Measurements from ENCODE around the gene SLC4A11.
A peak's percentile ranks its signal among the peaks of the same experiment; 100 is the strongest.

The SLC4A11 gene

GRCh38 chr20:3239026-3239866 lies at the start of gene SLC4A11:
SLC4A11 (minus strand) TSS chr20:3239190; CDS start chr20:3239137, 53 bp downstream.
- peak; percentile 37 for DNase-seq

GRCh38 chr20:3283222-3283820 lies 44.3 kb upstream of the SLC4A11 start:
- no peak for DNase-seq

GRCh38 chr20:3282271-3283221 lies 43.6 kb upstream of the SLC4A11 start:
- DNase-seq: no peak

DNA sequence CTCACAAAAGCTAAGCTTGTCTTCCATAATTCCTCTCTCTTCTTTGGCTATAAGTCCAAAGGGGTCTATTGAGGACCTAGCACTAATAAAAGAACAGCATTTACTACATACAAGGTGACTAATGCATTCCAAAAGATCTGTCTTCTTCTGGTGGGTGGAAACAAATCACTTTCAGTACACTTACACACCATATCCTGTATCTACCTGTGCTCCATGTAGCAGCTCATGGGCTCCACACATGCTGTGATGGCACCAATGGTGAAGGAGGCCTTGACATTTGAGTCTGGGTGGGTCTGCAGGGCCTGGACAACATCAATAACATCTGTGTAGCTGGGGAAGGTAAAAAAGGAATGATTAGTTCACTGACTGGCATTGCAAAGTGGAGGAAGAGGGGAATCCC lies 42.4 kb upstream of the SLC4A11 start:
- DNase-seq: no peak

- no peak for DNase-seq
These were observed 40.8 kb upstream of the SLC4A11 start for GRCh38 chr20:3279761-3280160.

DNA sequence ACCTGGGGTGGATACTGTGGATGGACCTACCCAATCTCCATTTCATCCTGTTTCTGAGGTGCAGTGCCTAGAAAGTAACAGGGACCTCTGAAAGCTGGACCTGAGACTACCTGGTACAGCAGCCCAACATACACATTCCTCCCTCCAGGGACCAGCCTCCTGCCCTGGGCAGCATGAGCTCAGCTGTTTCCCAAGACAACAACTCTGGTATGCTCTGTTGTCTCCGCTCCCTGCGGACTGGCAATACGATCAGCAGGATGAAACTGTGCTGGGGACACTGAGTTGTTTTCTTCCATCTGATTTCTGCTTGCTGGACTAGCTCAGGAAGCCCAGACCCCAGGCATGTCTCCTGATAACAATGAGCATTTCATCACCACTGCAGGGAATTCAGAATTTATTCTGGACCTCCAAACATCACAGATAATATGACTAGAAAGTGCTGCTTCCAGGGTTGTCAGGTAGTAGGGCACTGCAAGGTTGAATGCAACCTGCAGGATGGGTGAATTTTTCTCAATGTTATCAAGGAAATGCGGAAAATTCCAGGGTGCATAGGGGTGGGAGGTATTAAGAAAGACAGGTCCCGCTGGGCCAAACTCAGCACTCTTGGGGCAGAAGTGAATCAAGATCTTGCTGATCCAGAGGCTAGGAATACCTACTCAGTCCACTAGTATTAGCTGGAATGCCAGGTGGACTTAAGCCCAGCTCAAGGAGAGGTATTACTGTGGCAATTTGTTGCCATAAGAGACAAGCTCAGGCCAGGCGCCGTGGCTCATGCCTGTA lies 38.9 kb upstream of the SLC4A11 start:
- DNase-seq: no peak

GRCh38 chr20:3276680-3277015 lies 37.7 kb upstream of the SLC4A11 start:
- DNase-seq: no peak

DNA sequence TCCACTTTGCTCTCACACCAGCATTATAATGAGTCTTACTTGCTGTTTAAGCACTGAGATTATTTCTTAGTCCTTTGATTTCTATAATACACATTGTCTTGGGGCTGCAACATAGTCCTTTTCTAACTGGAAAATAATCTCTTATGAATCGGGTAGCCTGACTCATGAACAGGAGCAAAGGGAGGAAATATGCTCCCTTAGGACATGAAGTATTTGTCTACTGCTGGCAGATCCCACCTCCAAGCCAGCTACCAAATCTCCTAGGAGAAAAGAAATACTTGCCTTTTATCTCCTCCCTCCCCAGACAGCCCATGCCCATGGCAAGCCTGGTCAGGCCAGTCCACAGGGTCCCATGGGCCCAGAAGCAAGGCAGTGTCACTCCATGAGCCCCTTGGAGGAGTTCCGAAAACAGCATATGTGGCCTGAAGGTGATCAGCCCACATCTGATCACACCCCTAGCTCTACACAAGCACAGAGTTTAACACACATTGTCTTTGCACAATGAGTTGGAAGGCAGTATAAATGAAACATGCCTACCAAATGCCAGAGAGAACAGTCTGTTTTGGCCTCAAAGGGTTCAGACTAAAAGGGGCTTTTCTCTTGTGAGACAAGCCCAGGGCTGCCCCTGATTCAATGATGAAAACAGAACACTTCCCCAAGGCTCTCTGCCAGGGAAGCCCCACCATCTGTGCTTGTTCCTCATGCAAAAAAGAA lies 37.1 kb upstream of the SLC4A11 start:
- DNase-seq: no peak

- no peak for DNase-seq
These were observed 36.3 kb upstream of the SLC4A11 start for GRCh38 chr20:3275064-3275935.

- no peak for DNase-seq
These were observed 34.4 kb upstream of the SLC4A11 start for GRCh38 chr20:3273371-3273770.

- DNase-seq: no peak
These were observed 31.1 kb upstream of the SLC4A11 start for GRCh38 chr20:3270051-3270450.

GRCh38 chr20:3262566-3262965 lies 23.6 kb upstream of the SLC4A11 start:
- DNase-seq: no peak

DNA sequence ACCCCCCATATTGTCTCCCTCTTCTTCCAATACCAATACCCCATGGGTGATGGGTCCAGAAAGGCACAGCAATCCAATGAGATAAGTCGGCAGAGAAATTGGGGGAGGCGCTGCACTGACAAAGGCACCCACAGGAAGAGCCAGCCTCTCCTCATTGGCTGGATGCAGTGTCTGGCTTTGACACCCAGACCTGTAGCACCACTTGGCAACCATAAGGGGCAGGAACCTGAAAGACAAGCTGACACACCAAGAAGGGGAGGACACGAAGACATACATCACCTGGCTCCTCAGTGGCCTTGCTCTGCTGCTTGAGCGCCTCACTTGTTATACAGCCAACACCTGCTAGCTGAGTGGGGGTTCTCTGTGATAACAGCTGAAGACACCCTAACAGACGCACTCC lies 19.4 kb upstream of the SLC4A11 start:
- DNase-seq: no peak

GRCh38 chr20:3255728-3256127 lies 16.7 kb upstream of the SLC4A11 start:
- DNase-seq: no peak

DNA sequence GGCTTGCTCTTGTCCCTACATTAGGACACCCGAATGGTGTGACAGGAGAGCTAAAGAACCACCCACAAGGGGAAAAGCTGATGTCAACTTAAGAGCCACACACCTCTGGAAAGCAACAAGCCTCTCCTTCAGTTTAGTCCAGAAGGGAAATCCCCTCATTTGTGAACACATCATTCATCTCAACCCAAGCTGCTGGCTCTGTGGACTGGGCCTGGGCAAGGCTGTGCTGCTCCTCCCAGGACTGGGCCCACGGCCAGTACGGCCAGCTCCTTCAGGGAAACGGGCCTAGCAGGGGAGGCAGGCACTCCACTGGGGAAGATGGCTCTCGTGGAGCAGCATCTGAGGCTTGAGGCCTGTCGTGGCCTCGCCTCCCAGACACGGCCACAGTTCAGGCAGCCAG lies 12.8 kb upstream of the SLC4A11 start:
- no peak for DNase-seq

DNA sequence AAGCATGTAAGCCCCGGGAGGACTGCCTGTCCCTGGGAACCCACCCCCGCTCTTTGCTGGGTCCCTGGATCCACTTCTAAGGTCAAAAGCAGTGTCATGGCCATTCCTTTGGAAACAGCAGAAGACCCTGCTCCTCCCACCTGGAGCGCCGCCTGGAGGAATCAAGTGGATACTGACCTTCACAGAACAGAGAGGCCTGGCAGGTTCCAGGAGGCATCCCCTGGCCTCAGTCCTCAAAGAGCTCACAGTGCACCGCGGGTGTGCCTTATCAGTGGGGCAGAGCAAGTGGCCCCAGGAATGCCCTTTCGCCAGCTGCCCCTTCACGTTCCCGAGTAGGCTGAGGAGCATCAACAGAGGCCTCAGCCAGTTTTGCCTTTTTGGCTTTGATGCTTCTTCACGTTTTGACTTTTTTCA lies 11.1 kb upstream of the SLC4A11 start:
- no peak for DNase-seq

- DNase-seq: no peak
These were observed 10.0 kb upstream of the SLC4A11 start for GRCh38 chr20:3248993-3249347.

DNA sequence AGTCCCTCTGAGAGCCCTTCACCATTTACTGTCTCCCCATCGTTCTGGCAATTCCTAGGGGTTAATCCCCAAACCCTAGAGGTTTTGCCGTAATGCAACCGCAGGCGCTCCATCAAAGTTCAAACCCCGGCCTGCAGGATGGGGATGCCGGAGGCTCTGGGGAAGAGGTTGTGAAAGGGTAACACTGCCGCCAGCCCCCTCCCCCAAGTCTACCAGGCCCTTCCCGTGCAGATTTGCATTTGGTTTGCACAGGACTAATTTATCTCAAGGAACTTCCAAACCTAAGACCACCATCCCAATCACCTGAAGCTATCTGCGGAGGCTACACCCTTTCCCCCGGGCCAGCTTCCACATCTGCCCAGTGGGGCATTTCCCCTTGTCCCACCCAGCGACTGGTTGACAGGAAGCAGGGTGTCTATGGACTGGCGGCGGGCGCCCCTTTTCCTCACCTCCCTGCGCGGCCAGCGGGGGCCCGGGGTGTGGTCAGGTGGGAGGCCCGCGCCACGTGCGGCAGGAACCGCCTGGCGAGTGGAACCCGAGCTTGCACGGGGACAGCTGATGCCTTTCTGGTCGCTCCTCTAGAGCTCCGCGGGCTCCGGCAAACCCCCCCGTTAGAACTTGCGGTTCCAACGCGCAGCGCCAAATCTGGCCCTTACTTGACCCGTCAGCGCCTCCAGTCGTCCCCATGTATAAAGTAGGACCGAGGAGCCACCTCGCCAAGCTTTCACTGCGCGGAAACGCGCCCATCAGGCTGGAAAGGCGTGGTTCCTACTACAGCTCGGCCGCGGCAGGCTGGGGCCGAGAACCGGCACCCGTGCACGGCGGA lies 9.4 kb upstream of the SLC4A11 start:
- DNase-seq: peak; percentile 10

- no peak for DNase-seq
These were observed 8.6 kb upstream of the SLC4A11 start for GRCh38 chr20:3247638-3248037.

DNA sequence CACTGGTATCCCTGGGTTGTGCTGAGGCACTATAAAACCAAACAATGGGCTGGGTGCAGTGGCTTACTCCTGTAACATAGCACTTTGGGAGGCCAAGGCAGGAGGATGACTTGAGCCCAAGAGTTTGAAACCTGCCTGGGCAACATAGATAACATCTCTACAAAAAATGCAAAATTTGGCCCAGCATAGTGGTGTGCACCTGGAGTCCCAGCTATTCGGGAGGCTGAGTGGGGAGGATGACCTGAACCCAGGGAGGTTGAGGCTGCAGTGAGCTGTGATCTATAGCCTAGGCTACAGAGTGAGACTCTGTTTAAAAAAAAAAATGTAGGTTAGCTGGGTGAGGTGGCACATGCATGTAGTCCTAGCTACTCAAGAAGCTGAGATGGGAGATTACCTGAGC lies 7.7 kb upstream of the SLC4A11 start:
- no peak for DNase-seq
